GM13977 (cell line): ENCODE results near the gene NTN1.

Experiments
- DNase-seq: peaks from one replicate; pipeline ENCODE4 v3.0.0; 2012; ENCODE audit warnings: low spot score
- in situ Hi-C: fragments of 300-500 bp; cut with MboI; formaldehyde crosslinking; loops from one replicate; pipeline ENCODE4 v1.12.0; 2022; ENCODE audit warnings: low sequenced_read_pairs, low pct_unique_long_range_greater_than_20kb, mixed read lengths, inconsistent platforms; ENCODE audit not compliant: unreplicated experiment
- TF ChIP-seq, protein P1 (sequence below): IDR thresholded peaks from 2 replicates; pipeline ENCODE4 v1.5.1; 2012; ENCODE audit warnings: mild to moderate bottlenecking, control low read depth; ENCODE audit not compliant: insufficient read depth; ENCODE audit errors: extremely low read depth, missing control alignments

NTN1 gene

DNA sequence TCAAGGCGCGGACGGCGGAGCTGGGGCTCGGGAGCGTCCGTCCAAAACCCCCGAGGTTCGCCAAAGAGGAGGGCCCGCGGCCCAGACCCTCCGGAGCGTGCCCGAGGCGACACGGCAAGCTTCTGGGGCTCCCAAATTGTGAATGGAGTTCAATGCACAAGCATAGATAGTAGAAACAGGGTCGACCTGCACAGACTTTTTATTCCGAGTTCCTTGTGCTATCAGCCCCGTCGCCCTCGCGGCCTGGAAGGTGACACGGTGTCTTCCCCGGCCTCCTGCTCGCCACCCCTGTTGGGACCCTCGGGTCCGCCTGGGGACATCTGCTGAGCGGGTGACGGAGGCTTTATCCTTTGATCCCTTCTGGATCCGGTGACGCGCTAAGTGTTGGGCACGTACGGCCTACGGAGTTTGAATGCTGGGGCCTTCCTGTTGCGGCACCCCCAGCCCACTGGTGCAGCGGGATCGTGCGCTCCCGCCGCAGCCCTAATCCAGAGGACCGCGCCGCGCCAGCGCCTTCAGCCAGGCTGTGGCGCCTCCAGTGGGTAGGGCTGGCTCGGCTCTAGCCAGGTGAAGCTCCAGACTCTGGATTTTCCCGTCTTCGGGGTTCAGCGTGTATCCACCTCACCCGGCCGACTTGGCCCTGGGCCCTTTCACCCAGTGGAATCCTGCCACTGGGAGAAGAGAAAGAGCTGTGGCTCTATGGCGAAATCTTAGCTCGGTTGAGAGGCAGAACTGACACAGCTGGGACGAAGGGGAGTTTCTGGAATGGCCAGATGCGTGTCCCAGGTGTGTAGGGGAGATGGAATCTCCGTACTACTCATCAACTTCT is 17.0 kb upstream of the NTN1 start:
- peak; percentile 49 for DNase-seq
- TF ChIP-seq, protein P1, sequence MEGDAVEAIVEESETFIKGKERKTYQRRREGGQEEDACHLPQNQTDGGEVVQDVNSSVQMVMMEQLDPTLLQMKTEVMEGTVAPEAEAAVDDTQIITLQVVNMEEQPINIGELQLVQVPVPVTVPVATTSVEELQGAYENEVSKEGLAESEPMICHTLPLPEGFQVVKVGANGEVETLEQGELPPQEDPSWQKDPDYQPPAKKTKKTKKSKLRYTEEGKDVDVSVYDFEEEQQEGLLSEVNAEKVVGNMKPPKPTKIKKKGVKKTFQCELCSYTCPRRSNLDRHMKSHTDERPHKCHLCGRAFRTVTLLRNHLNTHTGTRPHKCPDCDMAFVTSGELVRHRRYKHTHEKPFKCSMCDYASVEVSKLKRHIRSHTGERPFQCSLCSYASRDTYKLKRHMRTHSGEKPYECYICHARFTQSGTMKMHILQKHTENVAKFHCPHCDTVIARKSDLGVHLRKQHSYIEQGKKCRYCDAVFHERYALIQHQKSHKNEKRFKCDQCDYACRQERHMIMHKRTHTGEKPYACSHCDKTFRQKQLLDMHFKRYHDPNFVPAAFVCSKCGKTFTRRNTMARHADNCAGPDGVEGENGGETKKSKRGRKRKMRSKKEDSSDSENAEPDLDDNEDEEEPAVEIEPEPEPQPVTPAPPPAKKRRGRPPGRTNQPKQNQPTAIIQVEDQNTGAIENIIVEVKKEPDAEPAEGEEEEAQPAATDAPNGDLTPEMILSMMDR, result no peak
- in situ Hi-C loops, result no loop called here

DNA sequence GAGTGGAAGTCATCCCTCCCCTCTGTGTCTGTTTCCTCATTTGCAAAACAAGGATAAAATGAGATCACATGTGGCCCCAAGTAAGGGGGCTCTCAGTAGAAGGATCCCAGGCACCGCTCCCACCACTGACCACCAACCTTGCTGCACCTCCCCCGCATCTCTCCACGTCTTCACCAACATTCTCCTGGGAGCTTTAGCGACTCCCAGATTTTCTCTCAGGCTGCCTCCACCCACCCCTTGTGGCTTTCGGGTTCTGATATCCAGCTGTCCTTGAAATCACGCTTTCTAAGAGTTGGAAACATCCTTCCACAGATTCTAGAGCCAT is 16.4 kb upstream of the NTN1 start:
- DNase-seq, result no peak
- in situ Hi-C loops, result no loop called here
- TF ChIP-seq, protein P1, result no peak

DNA sequence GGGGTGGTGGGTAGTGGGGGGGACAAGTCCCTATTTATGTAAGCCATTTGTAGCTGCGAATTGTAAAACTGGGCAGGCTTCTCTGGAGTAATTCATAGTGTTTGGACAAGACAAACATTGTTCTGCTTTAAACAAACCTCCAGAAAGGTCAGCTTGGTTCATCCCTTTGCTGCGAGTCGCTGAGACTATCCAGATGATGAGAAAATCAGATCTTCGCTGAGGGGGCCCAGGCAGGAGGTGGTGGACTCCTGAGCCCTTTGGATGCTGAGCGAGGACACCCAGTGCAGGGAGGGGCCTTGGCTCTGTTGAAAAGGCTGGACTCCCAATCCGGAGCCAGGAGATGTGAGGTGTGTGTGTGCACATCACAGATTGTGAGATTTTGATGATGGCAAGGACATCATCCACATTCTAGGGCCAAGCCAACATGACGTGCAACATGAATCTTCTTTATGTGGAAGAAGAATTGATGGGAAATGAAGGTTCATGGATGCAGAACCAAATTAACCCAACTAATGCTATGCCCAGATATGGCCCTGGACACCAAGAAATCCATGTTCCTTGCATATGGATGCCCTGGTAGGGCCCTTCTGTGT is 15.0 kb upstream of the NTN1 start:
- DNase-seq, result no peak
- TF ChIP-seq, protein P1, result no peak
- in situ Hi-C loops, result no loop called here

DNA sequence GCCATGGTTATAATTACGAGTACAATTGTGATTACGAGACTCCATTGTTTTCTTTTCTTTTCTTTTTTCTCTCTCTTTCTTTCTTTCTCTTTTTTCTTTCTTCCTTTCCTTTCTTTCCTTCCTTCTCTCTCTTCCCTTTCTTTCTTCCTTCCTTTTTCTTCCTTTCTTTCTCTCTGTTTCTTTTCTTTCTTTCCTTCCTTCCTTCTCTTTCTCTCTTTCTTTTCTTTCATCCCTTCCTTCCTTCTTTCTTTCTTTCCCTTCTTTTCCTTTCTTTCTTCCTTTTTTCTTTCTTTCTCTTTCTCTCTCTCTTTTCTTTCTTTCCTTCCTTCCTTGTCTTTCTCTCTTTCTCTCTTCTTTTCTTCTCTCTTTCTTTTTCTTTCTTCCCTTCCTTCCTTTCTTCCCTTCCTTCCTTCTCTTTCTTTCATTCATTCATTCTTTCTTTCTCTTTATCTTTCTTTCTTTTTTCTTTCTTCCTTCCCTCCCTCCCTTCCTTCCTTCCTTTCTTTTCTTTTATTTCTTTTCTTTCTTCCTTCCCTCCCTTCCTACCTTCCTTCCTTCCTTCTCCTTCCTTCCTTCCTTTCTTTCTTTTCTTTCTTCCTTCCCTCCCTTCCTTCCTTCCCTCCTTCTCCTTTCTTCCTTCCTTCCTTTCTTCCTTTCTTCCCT is 14.1 kb upstream of the NTN1 start:
- in situ Hi-C loops, result no loop called here
- DNase-seq, result no peak
- TF ChIP-seq, protein P1, result no peak

DNA sequence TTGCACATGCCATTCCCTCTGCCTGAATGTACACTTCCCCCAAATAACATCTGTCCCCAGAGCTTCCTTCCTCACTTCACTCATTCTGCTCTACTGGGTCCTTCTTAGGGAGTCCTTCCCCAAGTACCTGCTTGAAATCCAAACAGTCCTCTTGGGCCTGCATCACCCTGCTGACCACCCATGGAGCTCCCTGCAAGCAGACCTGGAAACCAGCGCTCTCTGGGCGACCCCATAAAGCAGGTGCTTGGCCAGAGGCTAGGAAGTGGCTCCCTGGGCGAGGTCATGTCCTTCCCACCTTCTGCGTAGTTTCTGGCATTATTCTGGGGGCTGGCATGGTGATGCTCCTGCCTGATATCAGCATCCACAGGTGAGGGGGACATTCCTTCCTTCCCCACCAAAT is 12.2 kb upstream of the NTN1 start:
- TF ChIP-seq, protein P1, result no peak
- no peak for DNase-seq
- in situ Hi-C loops, result no loop called here

DNA sequence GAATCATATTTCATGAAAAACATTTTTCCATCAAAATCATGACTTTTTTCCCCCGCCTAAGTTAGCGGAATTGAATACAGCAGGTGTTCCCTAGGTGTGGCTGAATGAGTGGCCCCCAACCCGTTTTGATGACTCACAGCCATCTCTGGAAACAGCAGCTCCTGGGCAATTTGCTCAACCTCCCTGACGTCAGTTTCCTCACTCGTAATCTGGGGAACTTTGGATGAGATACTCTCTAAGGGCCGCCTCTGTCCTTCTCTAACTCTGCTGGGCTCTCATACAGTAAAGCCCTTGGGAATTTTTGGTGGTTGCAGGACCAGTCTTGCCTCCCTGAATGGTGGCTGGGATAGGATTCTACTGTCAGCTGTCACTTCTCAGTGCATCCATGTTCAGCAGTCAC is 11.6 kb upstream of the NTN1 start:
- TF ChIP-seq, protein P1, result no peak
- DNase-seq, result no peak
- in situ Hi-C loops, result no loop called here
